ENCODE measurements around the gene ARMC8. TPM values are rescaled to one million over a fixed set of nuclear protein-coding genes. Genes with fewer than 3 reads are reported as not detected.

Gene ARMC8
- total RNA-seq, 1 donor from 2014 or later, result 57.1 TPM

DNA sequence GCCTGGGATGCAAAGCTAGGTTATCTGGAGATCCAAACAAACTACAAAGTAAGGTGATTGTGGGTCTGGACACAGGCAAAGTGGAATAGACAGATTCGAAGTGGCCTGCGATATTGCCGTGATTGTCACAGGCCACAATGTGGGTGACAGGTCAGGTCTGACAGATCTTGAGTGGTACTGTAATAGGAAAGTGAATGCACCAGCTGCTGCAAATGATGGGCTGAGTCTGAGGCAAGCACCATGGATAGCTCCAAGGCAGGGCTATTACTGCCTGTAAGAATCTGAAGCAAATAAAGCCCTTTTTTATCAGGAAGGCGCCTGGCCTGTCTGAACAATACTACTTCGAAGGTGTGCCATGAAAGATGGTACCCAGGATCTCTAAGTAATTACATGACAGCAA, 10.0 kb downstream of the ARMC8 start:
- DNase-seq (ENCODE audit: low read depth), result peak; percentile 76

DNA sequence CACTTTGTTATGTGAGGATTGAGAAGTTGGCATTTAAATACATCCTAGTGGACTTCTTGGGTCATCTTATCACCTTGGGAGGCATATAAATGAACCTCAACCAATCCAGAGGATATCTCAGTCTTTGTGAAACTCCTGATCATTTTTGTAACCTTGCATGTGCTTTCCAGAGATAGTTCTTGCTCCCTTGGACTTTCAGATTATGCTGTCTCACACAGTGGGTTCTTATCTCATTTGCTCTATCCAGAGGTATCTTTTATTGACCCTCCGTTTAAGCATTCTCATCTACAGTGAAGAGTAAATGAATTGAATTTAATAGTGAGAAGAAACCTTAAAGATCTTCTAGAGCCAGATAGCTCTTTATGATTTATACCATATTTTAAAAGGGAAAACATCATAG, 10.4 kb downstream of the ARMC8 start:
- DNase-seq (ENCODE audit: low read depth), result no peak

DNA sequence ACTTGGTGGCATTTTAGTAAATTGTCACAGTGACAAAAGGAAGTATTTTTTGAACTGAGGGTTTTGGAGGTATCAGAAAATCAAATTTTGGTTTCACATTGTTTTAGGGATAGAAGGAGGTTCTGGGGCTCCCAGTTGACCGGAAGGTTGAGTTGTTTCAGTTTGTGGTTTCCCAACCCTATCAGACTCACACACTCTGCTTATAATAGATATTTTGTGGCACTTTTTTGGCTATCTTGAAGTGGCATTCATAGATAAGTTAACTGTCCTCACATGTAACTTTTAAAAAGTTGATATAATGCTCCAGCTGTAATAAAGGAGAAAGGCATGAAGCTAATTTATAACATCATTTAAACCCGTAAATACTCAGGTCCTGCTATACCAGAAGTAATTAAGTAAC, 12.8 kb downstream of the ARMC8 start:
- no peak for DNase-seq (ENCODE audit: low read depth)

DNA sequence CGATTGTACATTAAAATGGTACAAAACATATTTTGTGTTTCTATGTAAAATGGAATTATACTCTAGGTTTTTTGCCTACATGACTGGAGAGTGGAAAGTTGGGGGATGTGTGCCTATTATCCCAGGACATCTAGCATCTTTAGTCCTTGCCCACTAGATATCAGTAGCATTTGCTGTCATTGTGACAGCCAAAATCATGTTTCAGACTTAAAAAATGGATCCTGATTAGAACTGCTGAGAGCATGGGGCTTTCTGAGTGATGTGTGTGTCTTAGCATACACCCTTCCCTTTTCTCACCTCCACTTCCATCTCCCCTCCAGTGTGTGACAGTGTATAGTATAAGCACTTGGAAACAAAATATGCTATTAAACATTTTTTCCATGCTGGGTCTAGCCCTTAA, 13.3 kb downstream of the ARMC8 start:
- no peak for DNase-seq (ENCODE audit: low read depth)

DNA sequence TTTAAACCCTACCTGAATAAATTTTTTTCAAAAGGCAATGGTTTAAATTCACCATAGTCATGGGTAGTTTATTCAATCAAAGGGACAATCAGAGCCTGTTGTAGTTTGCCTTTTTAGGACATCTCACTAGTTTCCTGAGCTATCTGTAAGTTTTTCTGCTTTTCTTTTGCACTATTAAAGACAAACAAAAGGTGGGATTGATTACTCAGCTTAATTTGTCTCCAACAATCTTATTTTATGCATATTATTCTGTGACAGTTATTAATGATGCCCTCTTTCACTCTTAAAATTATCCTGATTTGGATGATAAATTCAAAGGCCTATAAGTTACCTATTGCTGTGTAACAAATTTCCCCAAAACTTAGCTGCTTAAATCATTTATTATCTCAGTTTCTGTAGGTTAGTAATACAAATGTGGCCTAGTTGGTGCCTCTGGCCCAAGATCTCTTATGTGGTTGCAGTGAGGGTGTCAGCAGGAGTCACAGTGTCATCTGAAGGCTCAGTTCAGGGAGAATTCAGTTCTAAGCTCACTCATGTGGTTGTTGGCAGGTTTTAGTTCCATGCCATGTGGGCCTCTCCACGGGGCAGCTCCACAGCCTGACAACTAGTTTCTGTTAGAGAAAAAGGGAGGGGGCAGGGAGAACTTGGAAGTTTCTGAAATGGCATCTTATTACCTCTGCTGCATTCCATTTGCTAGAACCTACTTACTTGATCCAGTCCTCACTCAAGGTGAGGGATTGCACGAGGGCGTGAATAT, 16.0 kb downstream of the ARMC8 start:
- no peak for DNase-seq (ENCODE audit: low read depth)

DNA sequence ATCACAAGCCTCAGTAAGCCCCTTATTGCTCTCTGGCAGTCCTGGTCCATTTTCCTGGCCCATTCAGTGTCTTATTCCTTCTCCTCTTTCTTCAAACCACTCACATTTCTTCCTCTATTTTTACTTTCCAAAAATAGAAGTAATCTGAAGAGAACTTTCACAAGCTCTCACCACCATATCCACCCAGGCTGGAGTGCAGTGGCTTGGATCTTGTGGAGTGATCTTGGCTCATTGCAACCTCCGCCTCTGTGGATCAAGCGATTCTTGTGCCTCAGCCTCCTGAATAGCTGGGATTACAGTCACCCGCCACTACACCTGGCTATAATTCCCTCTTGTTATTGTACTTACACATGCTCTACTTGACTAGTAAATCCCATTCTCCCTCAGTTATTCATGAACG, 16.8 kb downstream of the ARMC8 start:
- no peak for DNase-seq (ENCODE audit: low read depth)

DNA sequence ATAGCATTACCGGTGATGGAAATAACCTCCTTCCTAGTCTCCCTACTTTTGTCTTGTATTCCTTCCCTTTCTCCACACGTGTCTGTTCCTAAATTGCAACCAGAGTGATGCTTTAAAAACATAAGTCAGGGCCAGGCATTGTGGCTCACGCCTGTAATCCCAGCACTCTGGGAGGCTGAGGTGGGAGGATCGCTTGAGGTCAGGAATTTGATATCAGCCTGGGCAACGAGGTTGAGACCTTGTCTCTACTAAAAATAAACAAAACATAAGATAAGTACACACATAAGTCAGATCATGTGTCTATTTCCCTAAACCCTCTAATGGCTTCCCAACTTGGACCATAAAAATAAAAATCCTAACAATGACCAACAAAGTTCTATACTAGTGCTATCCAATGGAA, 18.4 kb downstream of the ARMC8 start:
- DNase-seq (ENCODE audit: low read depth), result no peak

DNA sequence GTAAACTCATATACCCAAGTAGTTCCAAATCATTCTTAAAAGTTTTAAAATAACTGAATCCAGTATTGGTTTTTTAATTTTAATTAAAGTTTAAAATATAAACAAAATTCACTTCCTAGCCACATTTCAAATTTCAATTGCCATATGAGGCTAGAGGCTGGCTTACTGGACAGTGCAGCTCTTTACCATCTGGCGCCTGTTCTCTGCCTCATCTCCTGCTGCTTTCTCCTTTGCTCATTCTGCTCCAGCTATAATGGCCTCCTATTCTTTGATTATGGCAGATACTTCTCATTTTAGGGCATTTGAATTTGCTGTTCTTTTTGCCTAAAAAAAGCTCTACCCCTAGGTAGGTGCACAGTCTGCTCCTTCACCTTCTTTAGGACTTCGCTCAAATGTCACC, 19.1 kb downstream of the ARMC8 start:
- no peak for DNase-seq (ENCODE audit: low read depth)

DNA sequence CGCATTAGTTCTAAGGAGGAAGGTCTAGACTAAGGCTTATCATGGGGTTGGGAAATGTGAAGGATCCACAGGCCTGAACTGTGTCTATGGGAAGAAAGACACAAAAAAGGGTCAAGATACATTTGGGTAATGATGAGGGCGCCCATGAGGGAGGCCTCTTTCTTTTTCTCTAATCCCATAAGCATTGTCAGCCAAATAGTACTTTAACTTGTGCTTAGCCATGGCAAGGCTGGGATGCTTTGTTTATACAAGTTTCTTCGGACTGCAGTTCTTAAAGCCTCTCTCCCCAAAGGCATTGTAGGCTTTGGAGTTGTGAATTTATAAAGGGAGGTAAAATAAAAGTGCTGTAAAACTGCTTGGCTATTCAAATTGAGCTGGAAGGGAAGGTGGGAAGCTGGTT, 23.4 kb downstream of the ARMC8 start:
- no peak for DNase-seq (ENCODE audit: low read depth)

DNA sequence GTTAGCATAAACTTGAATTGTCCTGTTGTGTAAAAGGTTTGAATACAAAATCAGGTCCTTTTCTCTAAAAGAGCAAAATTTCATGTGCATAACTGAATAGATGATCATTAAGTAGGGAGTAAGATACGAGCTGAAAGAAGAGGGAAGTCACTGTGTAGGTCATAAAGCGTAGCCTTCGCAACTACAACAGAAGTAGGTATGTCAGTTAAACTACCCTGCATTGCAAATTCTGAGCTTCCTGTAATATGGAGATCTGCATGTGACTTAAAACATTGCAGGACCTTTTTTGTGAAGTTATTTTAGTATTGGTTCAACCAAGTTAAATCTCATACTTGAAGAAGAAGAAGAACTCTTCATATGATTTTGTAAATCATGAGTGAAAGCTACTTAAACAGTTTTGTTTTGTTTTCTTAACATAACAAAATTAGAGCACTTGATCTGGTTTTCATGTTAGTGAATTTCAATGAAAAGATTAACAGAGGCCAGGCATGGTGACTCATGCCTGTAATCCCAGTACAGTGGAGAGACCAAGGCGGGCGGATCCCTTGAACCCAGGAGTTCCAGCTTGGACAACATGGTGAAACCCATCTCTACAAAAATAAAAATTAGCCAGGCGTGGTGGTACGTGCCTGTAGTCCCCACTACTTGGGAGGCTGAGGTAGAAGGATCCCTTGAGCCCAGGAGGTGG, 26.4 kb downstream of the ARMC8 start:
- DNase-seq (ENCODE audit: low read depth), result no peak

DNA sequence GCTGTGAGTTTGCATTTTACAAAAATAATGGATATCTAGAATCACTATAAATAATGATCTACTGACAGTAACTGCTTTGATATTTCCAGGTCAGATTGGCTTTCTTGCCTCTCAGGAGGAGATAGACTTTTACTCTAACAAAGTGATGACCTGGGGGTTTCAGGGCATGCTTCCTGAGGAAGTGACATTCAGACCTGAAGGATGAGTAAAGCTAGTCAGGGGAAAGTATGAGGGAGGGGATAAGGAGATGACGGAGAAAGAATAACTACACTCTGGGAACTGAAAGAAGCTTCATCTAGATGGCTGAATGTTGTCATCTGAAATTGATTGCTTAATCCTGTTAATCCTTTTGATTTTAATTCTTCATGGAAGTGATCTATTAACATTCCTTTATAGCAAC, 32.2 kb downstream of the ARMC8 start:
- DNase-seq (ENCODE audit: low read depth), result no peak

DNA sequence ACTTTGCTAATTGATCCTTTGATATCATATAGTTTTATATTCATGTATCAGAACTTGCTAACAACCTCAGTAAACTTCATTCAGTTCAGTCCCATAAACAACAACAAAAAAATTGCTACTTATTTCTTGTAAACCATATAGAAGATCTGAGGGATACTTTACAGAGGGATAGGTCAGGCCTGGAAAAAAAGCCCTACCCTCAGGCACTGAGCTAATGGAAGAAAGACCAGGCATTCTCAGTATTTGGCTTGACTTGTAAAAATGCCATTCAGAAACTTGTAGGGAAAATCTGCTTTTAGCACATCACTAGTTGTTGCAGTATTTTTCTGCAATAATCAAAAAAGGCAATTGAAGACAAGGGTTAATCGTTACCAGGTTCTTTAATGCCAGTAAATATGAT, 33.1 kb downstream of the ARMC8 start:
- DNase-seq (ENCODE audit: low read depth), result no peak

DNA sequence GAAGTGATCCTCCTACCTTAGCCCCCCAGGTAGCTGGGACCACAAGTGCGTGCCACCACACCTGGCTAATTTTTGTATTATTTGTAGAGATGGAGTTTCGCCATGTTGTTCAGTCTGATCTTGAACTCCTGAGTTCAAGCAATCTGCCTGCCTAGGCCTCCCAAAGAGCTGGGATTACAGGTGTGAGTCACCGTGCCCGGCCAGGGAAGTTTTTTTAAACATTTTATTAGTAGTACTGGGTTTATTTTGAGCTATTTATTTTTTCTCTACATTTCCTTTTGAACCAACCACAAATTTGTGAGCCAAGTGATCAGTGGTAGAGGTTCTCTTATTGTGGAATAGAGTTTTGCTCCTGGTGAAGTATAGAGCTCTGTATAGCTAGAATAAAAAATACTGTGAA, 33.7 kb downstream of the ARMC8 start:
- no peak for DNase-seq (ENCODE audit: low read depth)

DNA sequence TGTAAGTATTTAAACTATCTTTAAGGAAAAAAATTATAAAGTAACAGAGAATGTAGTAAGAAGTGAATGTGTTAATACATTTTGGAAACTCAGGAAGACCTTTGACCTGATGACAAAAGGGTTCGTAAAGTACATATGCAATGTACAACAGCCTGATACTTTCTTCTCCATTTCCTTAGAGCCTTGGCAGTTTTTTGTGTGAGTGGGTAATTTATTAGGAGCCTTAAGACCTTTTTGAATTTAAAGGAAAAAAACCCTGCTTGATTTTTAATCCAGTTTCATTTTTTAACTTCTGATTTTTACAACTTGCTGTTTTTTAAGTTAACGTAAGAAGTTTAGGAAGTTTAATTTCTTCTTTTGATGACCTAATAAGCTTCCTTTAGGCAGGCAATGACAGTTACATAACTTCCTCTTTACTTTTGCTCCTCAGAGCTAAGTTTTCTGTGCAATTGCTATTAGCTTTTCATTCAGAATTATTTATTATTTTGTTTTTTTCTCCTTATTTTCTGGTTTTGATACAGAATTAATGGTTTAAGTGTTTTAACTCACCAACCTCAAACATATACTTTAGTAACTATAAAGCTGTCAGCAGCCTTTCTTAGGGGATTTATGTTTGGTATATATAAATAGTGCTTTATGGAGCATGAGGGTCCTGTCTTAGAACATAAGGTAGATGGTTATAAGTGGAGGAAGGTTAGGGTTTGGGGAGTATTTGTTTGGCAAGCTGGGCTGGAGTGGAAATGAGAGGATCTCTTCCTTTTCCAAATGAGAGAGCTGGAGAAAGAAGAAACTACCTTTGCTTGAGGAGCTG, 35.2 kb downstream of the ARMC8 start:
- no peak for DNase-seq (ENCODE audit: low read depth)

DNA sequence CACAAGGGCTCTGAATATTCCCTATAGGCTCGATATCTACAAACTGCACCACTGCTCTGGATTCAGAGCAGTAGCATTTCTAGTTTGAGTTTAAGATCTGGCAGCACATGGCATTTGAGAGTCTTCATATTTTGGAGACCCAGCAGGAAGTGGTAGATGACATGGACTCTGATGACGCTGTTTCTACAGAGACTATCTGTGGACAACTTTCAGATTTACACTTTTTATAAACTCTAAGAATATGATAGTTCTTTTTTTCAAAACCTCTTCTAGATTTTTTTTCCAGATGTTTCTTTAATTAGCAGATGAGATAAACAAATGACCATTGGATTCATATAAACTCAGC, 35.8 kb downstream of the ARMC8 start:
- no peak for DNase-seq (ENCODE audit: low read depth)

DNA sequence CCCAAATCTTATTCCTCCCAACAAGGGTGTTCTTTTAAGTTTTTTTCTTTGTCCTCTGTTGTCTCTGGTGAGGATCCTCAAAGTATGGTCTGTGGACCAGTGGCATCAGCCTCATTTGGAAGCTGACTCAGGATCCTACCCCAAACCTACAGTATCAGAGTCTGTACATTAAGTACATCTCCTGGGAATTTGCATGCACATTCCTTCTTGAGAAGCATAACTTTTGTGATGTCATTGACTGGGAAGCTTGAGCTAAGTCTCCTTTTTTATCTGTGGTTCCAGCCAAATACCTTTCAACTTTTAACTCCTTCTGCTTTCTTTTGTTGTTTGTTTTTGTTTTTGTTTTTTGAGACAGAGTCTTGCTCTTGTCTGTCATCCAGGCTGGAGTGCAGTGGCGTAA, 40.5 kb downstream of the ARMC8 start:
- DNase-seq (ENCODE audit: low read depth), result no peak

DNA sequence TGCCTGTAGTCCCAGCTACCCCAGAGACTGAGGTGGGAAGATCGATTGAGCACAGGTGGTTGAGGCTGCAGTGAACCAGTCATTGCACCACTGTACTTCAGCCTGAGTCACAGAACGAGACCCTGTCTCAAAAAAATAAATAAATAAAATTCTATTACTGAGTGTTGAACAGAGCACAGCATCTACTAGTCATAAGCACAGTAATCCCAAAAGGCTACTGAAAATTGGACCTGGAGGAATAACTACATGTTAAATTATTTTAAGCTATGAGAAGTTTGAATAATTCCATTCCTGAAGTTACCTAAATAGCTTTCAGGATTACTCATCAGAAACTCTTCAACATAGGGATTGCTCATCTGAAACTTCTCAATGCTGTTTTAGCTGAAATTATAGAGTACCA, 43.4 kb downstream of the ARMC8 start:
- peak; percentile 6 for DNase-seq (ENCODE audit: low read depth)

DNA sequence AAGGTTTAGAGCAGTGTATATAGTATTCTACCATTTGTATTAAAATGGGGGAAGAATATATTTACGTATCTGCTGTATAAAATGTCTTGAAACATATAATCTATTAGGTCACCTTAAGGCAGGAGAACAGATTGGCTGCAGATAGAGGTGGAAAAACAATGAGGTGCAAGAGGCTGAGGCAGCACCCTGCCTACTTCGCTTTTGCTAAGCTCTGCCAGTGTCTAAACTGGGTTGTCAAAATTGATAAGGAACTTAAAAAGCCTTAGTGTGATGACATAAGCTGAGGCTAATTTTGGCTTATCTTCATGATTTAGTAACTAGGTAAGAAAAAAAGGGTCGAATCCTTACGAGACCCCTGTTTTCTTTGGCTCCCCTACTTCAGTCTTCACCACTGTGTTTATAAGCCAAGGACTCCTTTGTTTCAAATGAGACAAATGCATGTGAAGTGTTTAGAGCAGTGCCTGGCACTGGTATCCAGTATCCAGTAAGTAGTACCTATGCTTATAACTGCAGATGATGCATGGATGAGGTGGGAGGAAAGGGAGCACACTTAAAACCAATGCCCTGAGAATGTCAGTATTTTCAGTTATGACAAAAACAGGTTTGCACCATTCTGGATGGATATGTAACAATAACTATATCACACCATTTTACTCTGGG, 45.7 kb downstream of the ARMC8 start:
- no peak for DNase-seq (ENCODE audit: low read depth)

DNA sequence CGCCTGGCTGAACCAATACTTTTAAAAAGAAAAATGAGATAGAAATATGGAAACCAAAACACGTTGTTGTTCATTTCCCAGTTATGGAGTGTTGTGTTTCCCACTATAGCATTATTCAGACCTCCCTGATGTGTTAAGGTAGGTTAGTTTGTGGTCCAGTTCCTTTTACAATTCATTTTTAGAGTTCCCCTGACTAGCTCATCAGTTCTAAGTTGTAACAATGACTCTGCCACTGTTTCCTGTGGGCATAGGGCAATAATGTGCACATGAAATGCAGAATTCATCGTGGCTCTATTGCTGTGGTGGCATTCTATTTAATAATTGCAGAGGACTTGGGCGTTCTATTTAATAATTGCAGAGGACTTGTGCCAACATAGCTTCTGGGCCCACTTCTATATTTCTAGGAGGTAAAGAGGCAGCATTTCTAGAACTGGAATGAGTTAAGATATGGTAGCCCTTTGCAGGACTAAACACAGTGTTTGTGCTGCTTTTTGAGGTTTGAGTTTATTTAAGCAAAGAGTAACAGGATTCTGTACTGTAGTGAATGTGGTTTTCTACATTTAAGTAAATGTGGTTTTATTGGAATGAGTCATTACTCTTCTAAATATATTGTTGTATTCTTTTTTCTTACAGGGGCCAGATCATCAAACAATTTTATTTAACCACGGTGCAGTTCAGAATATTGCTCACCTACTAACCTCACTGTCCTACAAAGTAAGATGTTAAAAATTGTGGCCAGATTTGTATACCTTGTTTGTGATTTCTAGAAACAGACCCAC, 47.5 kb downstream of the ARMC8 start:
- peak; percentile 5 for DNase-seq (ENCODE audit: low read depth)

DNA sequence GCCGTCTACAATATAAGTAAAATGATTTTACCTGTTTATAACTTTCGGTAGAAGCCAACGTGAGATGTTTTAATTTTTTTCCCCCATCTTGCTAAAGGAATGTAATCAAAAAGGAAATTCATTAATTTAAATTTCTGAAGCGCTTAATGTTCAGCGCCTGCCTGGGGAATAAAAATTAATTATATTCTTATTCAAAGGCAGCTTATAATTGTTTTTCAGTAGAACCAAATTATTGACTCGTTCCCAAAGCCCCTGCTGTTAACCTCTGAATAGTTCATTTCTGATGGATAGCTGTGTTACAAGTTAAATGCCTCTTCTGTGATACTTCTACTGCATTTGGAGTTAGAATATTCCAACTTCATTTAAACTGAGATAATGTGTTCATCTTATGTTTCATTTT, 51.6 kb downstream of the ARMC8 start:
- no peak for DNase-seq (ENCODE audit: low read depth)

DNA sequence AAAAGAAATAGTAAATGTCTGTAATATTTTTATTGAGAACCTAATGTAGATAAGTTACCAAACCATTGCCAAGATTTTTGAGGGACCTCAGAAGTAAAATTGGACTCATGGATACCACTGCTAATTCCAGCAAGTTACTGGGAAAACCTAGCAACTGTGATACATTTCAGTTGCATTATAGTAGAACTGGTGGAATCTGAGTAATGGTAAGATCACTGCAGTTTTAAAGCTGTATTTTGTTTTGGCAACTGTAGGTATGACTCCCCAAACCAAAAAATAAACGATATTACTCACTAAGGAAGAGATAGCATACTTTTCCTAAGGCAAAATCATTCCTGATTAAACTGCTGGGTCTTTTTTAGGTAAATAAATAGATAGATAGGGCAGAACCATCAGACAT, 54.0 kb downstream of the ARMC8 start:
- no peak for DNase-seq (ENCODE audit: low read depth)

Measured in myocyte (in vitro differentiated cells).